Measurements from ENCODE around the gene ABCA12.
"Not testable (repeated sequence)": the region's sequence is repeated elsewhere in the genome, so short reads cannot be mapped to it uniquely, and the experiment has no call there.

GRCh38 chr2:215163319-215163718, 24.9 kb upstream of the ABCA12 start:
- not testable (repeated sequence) for TF ChIP-seq CTCF, POLR2A, POLR2AphosphoS5 (IDR thresholded peaks at IDR 0.05)
